ENCODE data around the gene EIF5. TPM values are rescaled to one million over a fixed set of nuclear protein-coding genes. Genes with fewer than 3 reads are reported as not detected.

Gene EIF5
- total RNA-seq, 1 experiment from 2014 or later = 356 TPM

DNA sequence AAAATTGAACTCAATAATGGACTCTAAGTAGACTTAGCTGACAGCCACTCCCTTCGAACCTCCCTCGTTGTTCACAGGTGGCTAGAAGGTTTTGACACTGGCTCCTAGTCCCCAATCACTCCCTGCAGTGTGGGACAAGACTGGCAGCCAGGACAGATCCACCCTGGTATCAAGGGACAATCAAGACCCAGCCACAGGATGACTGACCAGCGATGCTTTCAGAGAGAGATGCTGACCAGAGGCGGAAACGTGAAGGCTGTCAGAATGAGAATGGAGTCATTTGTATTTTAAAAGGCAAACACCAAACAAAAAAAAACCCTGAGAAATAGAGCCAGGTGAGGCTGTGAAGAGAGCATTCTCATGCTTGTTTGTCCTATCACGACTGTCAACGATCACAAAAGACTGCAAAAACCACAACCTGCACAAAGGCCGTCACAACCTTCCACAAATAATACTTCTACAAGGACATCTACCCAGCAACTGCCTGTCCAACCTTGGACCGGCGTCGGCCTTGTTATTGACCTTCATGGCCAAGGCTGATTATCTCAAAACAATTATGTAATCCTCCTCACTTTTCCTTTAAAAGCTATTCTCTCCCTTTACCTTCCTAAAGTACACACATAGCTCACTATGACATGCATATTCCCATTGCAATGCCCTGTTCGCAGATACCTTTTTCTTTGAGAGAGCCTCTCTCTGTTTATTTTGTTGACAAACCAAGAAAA lies 13.2 kb downstream of the EIF5 start:
- WGBS (ENCODE audit: extremely low coverage, insufficient read length, low lambda C conversion rate) = no CpG with 5 or more reads among the region's 12 CpGs
- Histone ChIP-seq H3K27me3 (ENCODE audit: insufficient read depth, low read length) (no peaks in the 10 kb centered on the region), H3K27ac (ENCODE audit: insufficient read length, low read depth, low read length) (no peak overlapping the region), H3K56ac (ENCODE audit: insufficient read length, low read depth, low read length) (no peak overlapping the region), H3K9ac (ENCODE audit: extremely low read depth, insufficient read length, low read length) (no peak overlapping the region), H3K4me1 (ENCODE audit: insufficient read depth, low read length) (peaks cover 5% of the 10 kb centered on the region; the same call in 1 of the 2 replicates), H4K5ac (ENCODE audit: insufficient read length, low read depth, low read length) (no peak overlapping the region), H3T11ph (ENCODE audit: low read length) (no peak overlapping the region), H2BK12ac (ENCODE audit: insufficient read length, low read depth, low read length) (no peak overlapping the region), H2BK120ac (ENCODE audit: low read depth, low read length, poor library complexity, severe bottlenecking) (no peak overlapping the region), H3K4ac (ENCODE audit: low read depth, low read length) (no peak overlapping the region), H3K9me3 (ENCODE audit: control insufficient read depth, low read depth, low read length) (no peaks in the 10 kb centered on the region), H2AK5ac (ENCODE audit: insufficient read length, low read length) (no peak overlapping the region), H3K14ac (ENCODE audit: insufficient read depth, low read length) (no peak overlapping the region), H3K79me2 (ENCODE audit: insufficient read depth, low read length) (no peaks in the 10 kb centered on the region), H2BK20ac (ENCODE audit: low read depth, low read length, poor library complexity, severe bottlenecking) (no peak overlapping the region), H4K20me1 (ENCODE audit: control insufficient read depth, insufficient read depth, insufficient read length) (peaks cover 3% of the 10 kb centered on the region), H4K8ac (replicated peaks; ENCODE audit: insufficient read length, low read depth, low read length) (no peak overlapping the region), H3K4me2 (ENCODE audit: insufficient read depth, insufficient read length, low read length) (no peak overlapping the region), H3K23ac (ENCODE audit: insufficient read length, low read depth, low read length) (no peak overlapping the region), H2BK15ac (ENCODE audit: low read depth, low read length) (no peak overlapping the region), H3K23me2 (ENCODE audit: insufficient read length, low read depth, low read length, poor library complexity, severe bottlenecking) (no peaks in the 10 kb centered on the region), H4K91ac (ENCODE audit: insufficient read length, low read depth, low read length) (no peak overlapping the region), H3K79me1 (ENCODE audit: insufficient read depth, low read depth, low read length, poor library complexity, severe bottlenecking) (no peaks in the 10 kb centered on the region), H2AFZ (ENCODE audit: low read length) (no peak overlapping the region), H2BK5ac (ENCODE audit: insufficient read length, low read length) (no peak overlapping the region), H3K18ac (ENCODE audit: insufficient read length, low read depth, low read length) (no peak overlapping the region)
- Mint-ChIP-seq H3K27me3 (ENCODE audit: low read depth) (no peaks in the 10 kb centered on the region; the same call in 1 of the 2 replicates), H3K36me3 (ENCODE audit: insufficient read depth in 1 of 3, low read depth in 3 of 3) (peaks cover 10 to 29% (median 27%) of the 10 kb centered on the region in 3 experiments; a peak in 6 of 7 replicates), H3K4me1 (peaks cover 15 to 19% of the 10 kb centered on the region in 2 experiments), H3K9me3 (no peaks in the 10 kb centered on the region; a peak in 1 of 5 replicates), H3K4me3 (no peak overlapping the region), H3K27ac (peak overlapping the region; percentile 14 to 76 (median 53); a peak in 3 of 7 replicates)
- DNase-seq = no peak
- TF ChIP-seq, protein P1, sequence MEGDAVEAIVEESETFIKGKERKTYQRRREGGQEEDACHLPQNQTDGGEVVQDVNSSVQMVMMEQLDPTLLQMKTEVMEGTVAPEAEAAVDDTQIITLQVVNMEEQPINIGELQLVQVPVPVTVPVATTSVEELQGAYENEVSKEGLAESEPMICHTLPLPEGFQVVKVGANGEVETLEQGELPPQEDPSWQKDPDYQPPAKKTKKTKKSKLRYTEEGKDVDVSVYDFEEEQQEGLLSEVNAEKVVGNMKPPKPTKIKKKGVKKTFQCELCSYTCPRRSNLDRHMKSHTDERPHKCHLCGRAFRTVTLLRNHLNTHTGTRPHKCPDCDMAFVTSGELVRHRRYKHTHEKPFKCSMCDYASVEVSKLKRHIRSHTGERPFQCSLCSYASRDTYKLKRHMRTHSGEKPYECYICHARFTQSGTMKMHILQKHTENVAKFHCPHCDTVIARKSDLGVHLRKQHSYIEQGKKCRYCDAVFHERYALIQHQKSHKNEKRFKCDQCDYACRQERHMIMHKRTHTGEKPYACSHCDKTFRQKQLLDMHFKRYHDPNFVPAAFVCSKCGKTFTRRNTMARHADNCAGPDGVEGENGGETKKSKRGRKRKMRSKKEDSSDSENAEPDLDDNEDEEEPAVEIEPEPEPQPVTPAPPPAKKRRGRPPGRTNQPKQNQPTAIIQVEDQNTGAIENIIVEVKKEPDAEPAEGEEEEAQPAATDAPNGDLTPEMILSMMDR (conservative IDR thresholded peaks at IDR 0.05) = no peak

Measured in H9 (cell line).